Measurements from ENCODE around the gene PDIA4. TPM values are rescaled to one million over a fixed set of nuclear protein-coding genes. Genes with fewer than 3 reads are reported as not detected.

The PDIA4 gene
- total and polyA plus RNA-seq, 2 donors (not counting 1 experiment from before 2014, with no cell fraction given), result 210 to 266 TPM

DNA sequence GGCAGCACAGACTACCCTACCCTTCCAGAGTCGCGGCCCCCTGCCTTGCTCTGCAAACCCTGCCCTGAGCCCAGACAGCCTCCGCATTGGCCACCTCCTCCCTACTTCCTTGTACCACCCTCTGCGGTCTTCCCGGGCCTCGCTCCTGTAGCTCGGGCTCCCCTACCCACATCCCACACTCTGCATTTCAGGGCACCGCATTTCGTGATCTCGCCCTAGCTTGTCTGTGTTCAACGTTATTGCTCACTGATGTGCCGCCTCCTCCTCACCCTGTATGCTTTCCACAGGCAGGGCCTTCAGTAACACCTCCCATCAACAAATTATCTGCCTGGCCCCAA, 6.6 kb downstream of the PDIA4 start:
- H4K20me1 ChIP-seq (ENCODE audit: control insufficient read depth, extremely low read depth, insufficient read depth, low read length), result peaks cover 2% of the 10 kb centered on the region
- no peak overlapping the region for H3K9ac ChIP-seq (ENCODE audit: insufficient read depth, low read length)
- H3K4me1 ChIP-seq (ENCODE audit: control insufficient read depth, extremely low read depth, insufficient read depth, low read length), result no peaks in the 10 kb centered on the region
- H2AFZ ChIP-seq (ENCODE audit: low read length), result no peak overlapping the region
- peaks cover 8% of the 10 kb centered on the region for H3K36me3 ChIP-seq (ENCODE audit: control insufficient read depth, insufficient read depth, low read length)
- H3K27ac ChIP-seq (ENCODE audit: insufficient read depth, low read length), result no peak overlapping the region
- H3K4me2 ChIP-seq (ENCODE audit: extremely low read depth, insufficient read depth, low read length), result no peak overlapping the region
- no peaks in the 10 kb centered on the region for H3K9me3 ChIP-seq (ENCODE audit: control insufficient read depth, insufficient read depth, low read depth, low read length)
- H3K27me3 ChIP-seq (ENCODE audit: control insufficient read depth, insufficient read depth, low read length), result no peaks in the 10 kb centered on the region
- DNase-seq (ENCODE audit: low read depth in 2 of 2), result no peak
- peaks cover 51% of the 10 kb centered on the region for H3K79me2 ChIP-seq (ENCODE audit: control insufficient read depth, insufficient read depth, low read length)
- TF ChIP-seq EZH2 (IDR thresholded peaks at IDR 0.05; ENCODE audit: low read length, missing control alignments), result no peak
- TF ChIP-seq, protein P1, sequence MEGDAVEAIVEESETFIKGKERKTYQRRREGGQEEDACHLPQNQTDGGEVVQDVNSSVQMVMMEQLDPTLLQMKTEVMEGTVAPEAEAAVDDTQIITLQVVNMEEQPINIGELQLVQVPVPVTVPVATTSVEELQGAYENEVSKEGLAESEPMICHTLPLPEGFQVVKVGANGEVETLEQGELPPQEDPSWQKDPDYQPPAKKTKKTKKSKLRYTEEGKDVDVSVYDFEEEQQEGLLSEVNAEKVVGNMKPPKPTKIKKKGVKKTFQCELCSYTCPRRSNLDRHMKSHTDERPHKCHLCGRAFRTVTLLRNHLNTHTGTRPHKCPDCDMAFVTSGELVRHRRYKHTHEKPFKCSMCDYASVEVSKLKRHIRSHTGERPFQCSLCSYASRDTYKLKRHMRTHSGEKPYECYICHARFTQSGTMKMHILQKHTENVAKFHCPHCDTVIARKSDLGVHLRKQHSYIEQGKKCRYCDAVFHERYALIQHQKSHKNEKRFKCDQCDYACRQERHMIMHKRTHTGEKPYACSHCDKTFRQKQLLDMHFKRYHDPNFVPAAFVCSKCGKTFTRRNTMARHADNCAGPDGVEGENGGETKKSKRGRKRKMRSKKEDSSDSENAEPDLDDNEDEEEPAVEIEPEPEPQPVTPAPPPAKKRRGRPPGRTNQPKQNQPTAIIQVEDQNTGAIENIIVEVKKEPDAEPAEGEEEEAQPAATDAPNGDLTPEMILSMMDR (conservative IDR thresholded peaks at IDR 0.05 in 1 of 2, IDR thresholded peaks at IDR 0.05 in 1 of 2; ENCODE audit: low read depth in 1 of 2, low read length in 2 of 2), result no peak
- H3K4me3 ChIP-seq (replicated peaks in 1 of 4; ENCODE audit: control extremely low read depth in 1 of 4, insufficient read depth in 1 of 4, low read depth in 3 of 4, low read length in 4 of 4), result no peak overlapping the region

DNA sequence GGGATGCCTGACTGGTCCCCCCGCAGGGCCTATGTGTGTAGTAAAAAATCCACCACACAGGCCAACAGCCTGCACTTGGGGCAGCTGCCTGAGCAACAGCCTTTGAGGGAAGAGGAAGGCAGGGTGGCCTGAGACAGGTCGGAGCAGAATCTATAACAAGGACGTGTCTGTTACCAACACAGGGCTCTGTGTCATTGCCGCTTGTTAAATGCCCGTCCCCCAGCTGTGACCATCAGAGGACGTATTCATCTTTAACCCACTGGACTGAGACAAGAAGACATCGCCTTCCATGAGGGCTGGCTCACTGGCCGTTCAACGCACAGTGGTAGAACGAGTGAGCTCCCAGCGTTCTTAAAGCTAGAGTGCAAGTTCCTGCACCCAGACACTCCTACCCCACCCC, 7.8 kb downstream of the PDIA4 start:
- Histone ChIP-seq H3K36me3 (ENCODE audit: control insufficient read depth, insufficient read depth, low read length) (peaks cover 12% of the 10 kb centered on the region), H3K9me3 (ENCODE audit: control insufficient read depth, insufficient read depth, low read depth, low read length) (no peaks in the 10 kb centered on the region), H3K4me1 (ENCODE audit: control insufficient read depth, extremely low read depth, insufficient read depth, low read length) (no peaks in the 10 kb centered on the region), H3K4me2 (ENCODE audit: extremely low read depth, insufficient read depth, low read length) (no peak overlapping the region), H4K20me1 (ENCODE audit: control insufficient read depth, extremely low read depth, insufficient read depth, low read length) (peaks cover 2% of the 10 kb centered on the region), H3K27ac (ENCODE audit: insufficient read depth, low read length) (no peak overlapping the region), H3K79me2 (ENCODE audit: control insufficient read depth, insufficient read depth, low read length) (peaks cover 39% of the 10 kb centered on the region), H2AFZ (ENCODE audit: low read length) (no peak overlapping the region), H3K9ac (ENCODE audit: insufficient read depth, low read length) (no peak overlapping the region), H3K27me3 (ENCODE audit: control insufficient read depth, insufficient read depth, low read length) (no peaks in the 10 kb centered on the region), H3K4me3 (replicated peaks in 1 of 4; ENCODE audit: control extremely low read depth in 1 of 4, insufficient read depth in 1 of 4, low read depth in 3 of 4, low read length in 4 of 4) (no peak overlapping the region)
- TF ChIP-seq, protein P1 (conservative IDR thresholded peaks at IDR 0.05 in 1 of 2, IDR thresholded peaks at IDR 0.05 in 1 of 2; ENCODE audit: low read depth in 1 of 2, low read length in 2 of 2), result no peak
- TF ChIP-seq EZH2 (IDR thresholded peaks at IDR 0.05; ENCODE audit: low read length, missing control alignments), result no peak
- DNase-seq (ENCODE audit: low read depth in 2 of 2), result no peak

DNA sequence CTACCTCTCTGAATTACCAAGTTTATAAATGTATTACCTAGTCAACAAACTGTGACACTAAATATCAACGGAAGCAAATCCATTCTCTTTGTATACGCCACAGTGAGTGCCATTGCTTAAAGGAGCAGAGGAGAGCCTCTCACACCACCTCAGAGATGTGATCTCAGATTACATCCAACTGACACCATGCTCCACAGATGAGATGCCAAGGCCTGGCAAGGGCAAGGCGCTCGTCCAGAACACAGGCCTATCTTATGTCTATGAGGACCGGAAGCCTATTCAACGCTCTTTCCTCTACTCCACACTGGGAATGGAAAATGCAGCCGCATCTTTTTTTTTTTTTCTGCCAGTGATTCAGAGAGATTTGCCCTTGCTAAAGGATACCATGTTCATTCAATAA, 11.4 kb downstream of the PDIA4 start:
- H3K36me3 ChIP-seq (ENCODE audit: control insufficient read depth, insufficient read depth, low read length), result peaks cover 23% of the 10 kb centered on the region
- H3K4me1 ChIP-seq (ENCODE audit: control insufficient read depth, extremely low read depth, insufficient read depth, low read length), result no peaks in the 10 kb centered on the region
- H3K27ac ChIP-seq (ENCODE audit: insufficient read depth, low read length), result no peak overlapping the region
- H3K4me3 ChIP-seq (replicated peaks in 1 of 4; ENCODE audit: control extremely low read depth in 1 of 4, insufficient read depth in 1 of 4, low read depth in 3 of 4, low read length in 4 of 4), result no peak overlapping the region
- H2AFZ ChIP-seq (ENCODE audit: low read length), result no peak overlapping the region
- TF ChIP-seq, protein P1 (conservative IDR thresholded peaks at IDR 0.05 in 1 of 2, IDR thresholded peaks at IDR 0.05 in 1 of 2; ENCODE audit: low read depth in 1 of 2, low read length in 2 of 2), result no peak
- TF ChIP-seq EZH2 (IDR thresholded peaks at IDR 0.05; ENCODE audit: low read length, missing control alignments), result no peak
- no peaks in the 10 kb centered on the region for H3K27me3 ChIP-seq (ENCODE audit: control insufficient read depth, insufficient read depth, low read length)
- no peaks in the 10 kb centered on the region for H3K9me3 ChIP-seq (ENCODE audit: control insufficient read depth, insufficient read depth, low read depth, low read length)
- H3K9ac ChIP-seq (ENCODE audit: insufficient read depth, low read length), result no peak overlapping the region
- no peaks in the 10 kb centered on the region for H4K20me1 ChIP-seq (ENCODE audit: control insufficient read depth, extremely low read depth, insufficient read depth, low read length)
- no peak overlapping the region for H3K4me2 ChIP-seq (ENCODE audit: extremely low read depth, insufficient read depth, low read length)
- no peak for DNase-seq (ENCODE audit: low read depth in 2 of 2)
- peaks cover 10% of the 10 kb centered on the region for H3K79me2 ChIP-seq (ENCODE audit: control insufficient read depth, insufficient read depth, low read length)

All from fibroblast of lung (primary cell).